A549 (cell line): ENCODE data around the gene FAM193A. TPM values are rescaled to one million over a fixed set of nuclear protein-coding genes. Genes with fewer than 3 reads are reported as not detected.
"Not testable (repeated sequence)": the region's sequence is repeated elsewhere in the genome, so short reads cannot be mapped to it uniquely, and the experiment has no call there.

ENCODE experiments used
- ATAC-seq, 2 experiments: fragments of 200-7000 bp in 1 of 2; fragments of >200 bp in 1 of 2; cut with Nextera tagmentation in 1 of 2; cut with Tn5 transposase in 1 of 2; 3 replicates each; pipeline versions ENCODE4 v1.8.0 to v1.9.1; 2018 to 2020; ENCODE audit warnings: mild to moderate bottlenecking in 1 of 2, moderate library complexity in 1 of 2
- CTCF ChIA-PET: fragments of 300-600 bp; sonication (Branson Sonifier 250); formaldehyde crosslinking; extraction: SDS; loops from one replicate; lab custom pipeline; 2021; ENCODE audit warnings: antibody characterized with exemption, inconsistent platforms; lab: Yijun Ruan, JAX
- POLR2A ChIA-PET: fragments of 350-600 bp; formaldehyde crosslinking; extraction: SDS; loops from one replicate; lab custom pipeline; 2021; ENCODE audit warnings: antibody characterized with exemption, inconsistent platforms; lab: Yijun Ruan, JAX
- DNase-seq, 2 experiments: peaks; one replicate each; pipeline versions ENCODE4 v3.0.0 to v3.0.0-alpha.2; 2011 to 2016; ENCODE audit warnings: low read depth in 1 of 2, low spot score in 1 of 2
- FAIRE-seq: peaks from 2 replicates; lab custom pipeline; 2011; peaks lifted over from hg19 to GRCh38; lab: Jason Lieb, UNC
- H3K27ac ChIP-seq, 2 experiments: fragments of >200 bp; sonication (Bioruptor Twin); formaldehyde crosslinking; 3 replicates each; pipeline ENCODE4 v1.5.1; 2016 to 2017
- H3K4me1 ChIP-seq: fragments of >200 bp; sonication (Bioruptor Twin); formaldehyde crosslinking; 3 replicates; pipeline ENCODE4 v1.6.1; 2016
- H3K4me2 ChIP-seq: fragments of >200 bp; sonication (Bioruptor Twin); formaldehyde crosslinking; 3 replicates; pipeline ENCODE4 v1.6.1; 2016
- H3K4me3 ChIP-seq: fragments of >200 bp; sonication (Bioruptor Twin); formaldehyde crosslinking; 3 replicates; pipeline ENCODE4 v1.5.1; 2016
- H3K9me3 ChIP-seq: fragments of >200 bp; sonication (Bioruptor Twin); formaldehyde crosslinking; 3 replicates; pipeline ENCODE4 v1.6.1; 2016
- CEBPB ChIP-seq, 2 experiments: fragments of >200 bp in 1 of 2; sonication (Bioruptor Twin) in 1 of 2; formaldehyde crosslinking in 1 of 2; IDR thresholded peaks; 2 replicates each; pipeline ENCODE4 v1.6.1; 2012 to 2016
- CHD2 ChIP-seq: fragments of 150-350 bp; IDR thresholded peaks from 2 replicates; pipeline ENCODE4 v1.6.1; 2014; ENCODE audit warnings: low read length; ENCODE audit not compliant: partially characterized antibody
- EP300 ChIP-seq, 2 experiments: fragments of >200 bp; sonication (Bioruptor Twin); formaldehyde crosslinking; IDR thresholded peaks; 2 replicates in 1 of 2; 3 replicates in 1 of 2; pipeline ENCODE4 v1.6.1; 2016 to 2017
- FOSL2 ChIP-seq, 2 experiments: fragments of 450-650 bp in 1 of 2; fragments of >200 bp in 1 of 2; sonication (Bioruptor Twin) in 1 of 2; formaldehyde crosslinking; IDR thresholded peaks; 2 replicates each; pipeline versions ENCODE4 v1.5.0 to v1.6.1; 2016 to 2020; ENCODE audit warnings: mild to moderate bottlenecking in 1 of 2, moderate library complexity in 1 of 2
- HOXA7 ChIP-seq: fragments of 250-450 bp; sonication (Bioruptor Pico); IDR thresholded peaks from 2 replicates; pipeline ENCODE4 v1.5.0; 2020; ENCODE audit warnings: mild to moderate bottlenecking, moderate library complexity
- NPAS2 ChIP-seq: fragments of 250-450 bp; sonication (Bioruptor Pico); IDR thresholded peaks from 2 replicates; pipeline ENCODE4 v1.8.0; 2022; ENCODE audit warnings: mild to moderate bottlenecking, moderate library complexity, borderline replicate concordance
- PHF8 ChIP-seq: fragments of 200-600 bp; sonication (generic); IDR thresholded peaks from 2 replicates; pipeline ENCODE4 v1.6.1; 2016; ENCODE audit warnings: low read depth, mild to moderate bottlenecking, antibody characterized with exemption, moderate library complexity, borderline replicate concordance
- POLR2AphosphoS2 ChIP-seq: conservative IDR thresholded peaks from 2 replicates; pipeline ENCODE4 v1.6.1; 2012; ENCODE audit warnings: low read length, improper control_type of control experiment, inconsistent platforms
- RAD21 ChIP-seq, 2 experiments: fragments of >200 bp in 1 of 2; sonication (Bioruptor Twin) in 1 of 2; formaldehyde crosslinking in 1 of 2; IDR thresholded peaks in 1 of 2; conservative IDR thresholded peaks in 1 of 2; 2 replicates in 1 of 2; 3 replicates in 1 of 2; pipeline ENCODE4 v1.6.1; 2012 to 2018; ENCODE audit warnings: inconsistent platforms in 1 of 2
- RNF2 ChIP-seq: fragments of 200-600 bp; sonication (generic); IDR thresholded peaks from 2 replicates; pipeline ENCODE4 v1.6.1; 2016; ENCODE audit warnings: low read depth, mild to moderate bottlenecking, antibody characterized with exemption, moderate library complexity, borderline replicate concordance
- SREBF2 ChIP-seq: fragments of 450-650 bp; IDR thresholded peaks from 2 replicates; pipeline ENCODE4 v1.6.1; 2014; ENCODE audit warnings: mild to moderate bottlenecking, moderate library complexity
- ZC3H11A ChIP-seq: fragments of 450-650 bp; IDR thresholded peaks from 2 replicates; pipeline ENCODE4 v1.6.1; 2014; ENCODE audit warnings: antibody characterized with exemption, mild to moderate bottlenecking
- ZFP36 ChIP-seq: fragments of 450-650 bp; IDR thresholded peaks from 2 replicates; pipeline ENCODE4 v1.6.1; 2014; ENCODE audit warnings: borderline replicate concordance; ENCODE audit not compliant: partially characterized antibody
- WGBS: methylation state at CpG from one replicate; pipeline ENCODE4 v1.1.6; 2017; ENCODE audit errors: missing lambda C conversion rate; 5-methylcytosine and 5-hydroxymethylcytosine counted together
- polyA plus RNA-seq, 4 experiments: library from polyadenylated mRNA; depleted of rRNA in 3 of 4; stranded (reverse); fragments of >200 nt; fragmentation: RNase III in 1 of 4; extraction: RNeasy Plus Mini Kit Qiagen cat#74134 plus additional on column Dnase treatment in 1 of 4; gene quantifications; 2 replicates in 3 of 4; 3 replicates in 1 of 4; pipeline ENCODE4 v1.2.3, GENCODE V29; 2011 to 2017
- TF ChIP-seq, protein P1 (sequence below): fragments of 150-350 bp; IDR thresholded peaks from 2 replicates; pipeline ENCODE4 v1.6.1; 2014; ENCODE audit warnings: low read depth, mild to moderate bottlenecking, low read length
- TF ChIP-seq, protein P2 (sequence below): fragments of >200 bp; sonication (Bioruptor Twin); formaldehyde crosslinking; IDR thresholded peaks from 2 replicates; pipeline ENCODE4 v1.6.1; 2016
- TF ChIP-seq, protein P3 (sequence below): IDR thresholded peaks from 2 replicates; pipeline ENCODE4 v1.6.1; 2012
- TF ChIP-seq, protein P4 (sequence below): fragments of 200-600 bp; sonication (generic); IDR thresholded peaks from 2 replicates; pipeline ENCODE4 v1.6.1; 2016; ENCODE audit warnings: antibody characterized with exemption, mild to moderate bottlenecking, moderate library complexity
- TF ChIP-seq, protein P5 (sequence below): fragments of >200 bp; sonication (Bioruptor Twin); formaldehyde crosslinking; IDR thresholded peaks from 3 replicates; pipeline ENCODE4 v1.5.1; 2016

FAM193A gene
- polyA plus RNA-seq, 2 of the 4 experiments (the other 2 are of a cell fraction), result 4.5 to 6.7 TPM

DNA sequence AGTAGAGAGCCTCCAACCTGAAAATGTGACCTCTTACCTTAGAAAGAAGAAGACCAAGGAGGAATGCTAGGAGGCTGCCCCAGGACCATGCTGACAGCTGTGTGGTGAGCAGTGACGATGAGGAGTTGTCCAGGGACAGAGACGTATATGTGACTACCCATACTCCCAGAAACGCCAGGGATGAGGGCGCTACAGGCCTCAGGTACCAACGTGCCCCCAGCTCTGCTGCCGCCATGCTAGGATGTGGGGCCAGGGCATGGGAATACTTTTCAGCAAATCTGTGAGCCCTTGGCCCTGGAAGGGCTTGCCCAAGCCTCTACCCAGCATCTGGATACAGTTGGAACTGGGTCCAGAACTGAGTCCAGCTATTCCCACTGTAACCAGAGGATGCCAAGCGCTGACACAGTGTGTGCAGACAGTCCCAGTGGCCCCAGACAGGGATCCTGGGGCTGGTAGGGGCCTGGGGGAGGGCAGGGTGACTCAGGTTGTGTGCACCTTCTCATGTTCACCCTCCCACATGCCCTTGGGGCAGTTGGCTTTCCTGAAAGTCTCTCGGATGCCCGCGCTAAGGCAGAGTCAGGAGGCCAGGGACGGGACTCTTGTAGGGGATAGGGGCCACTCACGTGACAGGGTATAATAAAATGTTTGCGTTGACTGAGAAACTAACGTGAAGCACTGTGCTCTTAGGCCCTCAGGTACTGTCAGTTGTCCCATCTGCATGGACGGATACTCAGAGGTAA lies 23.9 kb upstream of the FAM193A start:
- Histone ChIP-seq H3K27ac (no peak overlapping the region), H3K4me3 (no peak overlapping the region), H3K4me2 (no peak overlapping the region), H3K4me1 (no peaks in the 10 kb centered on the region), H3K9me3 (no peaks in the 10 kb centered on the region)
- WGBS, result 93% methylated on average over 14 of the region's 15 CpGs
- DNase-seq (no peak), FAIRE-seq (no peak), ATAC-seq (no peak)
- CTCF ChIA-PET, result no interaction called here
- POLR2A ChIA-PET, result no interaction called here
- TF ChIP-seq ZC3H11A (no peak), CEBPB (IDR thresholded peaks at IDR 0.05) (no peak), RNF2 (no peak), PHF8 (no peak)
- TF ChIP-seq, protein P1, sequence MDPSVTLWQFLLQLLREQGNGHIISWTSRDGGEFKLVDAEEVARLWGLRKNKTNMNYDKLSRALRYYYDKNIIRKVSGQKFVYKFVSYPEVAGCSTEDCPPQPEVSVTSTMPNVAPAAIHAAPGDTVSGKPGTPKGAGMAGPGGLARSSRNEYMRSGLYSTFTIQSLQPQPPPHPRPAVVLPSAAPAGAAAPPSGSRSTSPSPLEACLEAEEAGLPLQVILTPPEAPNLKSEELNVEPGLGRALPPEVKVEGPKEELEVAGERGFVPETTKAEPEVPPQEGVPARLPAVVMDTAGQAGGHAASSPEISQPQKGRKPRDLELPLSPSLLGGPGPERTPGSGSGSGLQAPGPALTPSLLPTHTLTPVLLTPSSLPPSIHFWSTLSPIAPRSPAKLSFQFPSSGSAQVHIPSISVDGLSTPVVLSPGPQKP, result no peak

DNA sequence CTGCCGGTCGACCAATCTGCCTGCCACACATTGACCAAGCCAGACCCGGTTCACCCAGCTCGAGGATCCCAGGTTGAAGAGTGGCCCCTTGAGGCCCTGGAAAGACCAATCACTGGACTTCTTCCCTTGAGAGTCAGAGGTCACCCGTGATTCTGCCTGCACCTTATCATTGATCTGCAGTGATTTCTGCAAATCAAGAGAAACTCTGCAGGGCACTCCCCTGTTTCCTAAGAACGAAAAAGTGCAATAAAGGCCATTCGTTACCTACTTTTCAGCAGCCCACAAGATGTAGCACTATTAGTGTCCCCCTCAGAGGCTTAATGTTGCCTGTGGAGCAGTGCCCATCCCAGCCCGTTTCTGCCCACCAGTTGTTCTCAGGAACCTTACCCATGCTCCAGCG lies 22.3 kb upstream of the FAM193A start:
- H3K4me1 ChIP-seq, CTCF ChIA-PET, H3K9me3 ChIP-seq, H3K4me3 ChIP-seq, FAIRE-seq, H3K4me2 ChIP-seq, ATAC-seq, DNase-seq, POLR2A ChIA-PET, H3K27ac ChIP-seq: not testable (repeated sequence)
- WGBS, result 95% methylated on average over 9 of the region's 9 CpGs

DNA sequence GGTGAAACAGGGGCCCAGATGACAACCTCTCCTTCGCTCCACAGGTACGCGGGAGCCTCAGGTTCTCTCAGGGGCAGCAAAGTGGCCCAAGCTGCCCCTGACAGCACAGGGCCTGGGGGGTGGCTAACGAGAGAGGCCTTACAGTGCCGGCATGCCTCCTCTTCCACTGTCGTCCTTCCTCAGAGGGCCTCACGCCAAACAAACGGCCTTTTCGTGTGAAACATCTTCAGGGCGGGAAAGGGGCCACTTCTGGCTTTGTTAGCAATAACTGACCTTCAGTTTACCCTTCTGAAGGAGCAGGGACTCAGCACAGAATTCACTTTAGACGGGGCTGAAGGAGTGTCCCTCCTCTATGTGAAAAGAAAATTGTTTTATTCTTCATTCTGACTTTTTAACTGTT lies 21.5 kb upstream of the FAM193A start:
- H3K9me3 ChIP-seq, H3K4me1 ChIP-seq, CTCF ChIA-PET, H3K4me2 ChIP-seq, DNase-seq, H3K27ac ChIP-seq, H3K4me3 ChIP-seq, FAIRE-seq, ATAC-seq: not testable (repeated sequence)
- 91% methylated on average over 11 of the region's 11 CpGs for WGBS
- POLR2A ChIA-PET, result interaction anchor here (0.6 kb wide), 1 partner anchor 57 kb away, joined by 4 read pairs; no protein-coding TSS in a partner anchor

DNA sequence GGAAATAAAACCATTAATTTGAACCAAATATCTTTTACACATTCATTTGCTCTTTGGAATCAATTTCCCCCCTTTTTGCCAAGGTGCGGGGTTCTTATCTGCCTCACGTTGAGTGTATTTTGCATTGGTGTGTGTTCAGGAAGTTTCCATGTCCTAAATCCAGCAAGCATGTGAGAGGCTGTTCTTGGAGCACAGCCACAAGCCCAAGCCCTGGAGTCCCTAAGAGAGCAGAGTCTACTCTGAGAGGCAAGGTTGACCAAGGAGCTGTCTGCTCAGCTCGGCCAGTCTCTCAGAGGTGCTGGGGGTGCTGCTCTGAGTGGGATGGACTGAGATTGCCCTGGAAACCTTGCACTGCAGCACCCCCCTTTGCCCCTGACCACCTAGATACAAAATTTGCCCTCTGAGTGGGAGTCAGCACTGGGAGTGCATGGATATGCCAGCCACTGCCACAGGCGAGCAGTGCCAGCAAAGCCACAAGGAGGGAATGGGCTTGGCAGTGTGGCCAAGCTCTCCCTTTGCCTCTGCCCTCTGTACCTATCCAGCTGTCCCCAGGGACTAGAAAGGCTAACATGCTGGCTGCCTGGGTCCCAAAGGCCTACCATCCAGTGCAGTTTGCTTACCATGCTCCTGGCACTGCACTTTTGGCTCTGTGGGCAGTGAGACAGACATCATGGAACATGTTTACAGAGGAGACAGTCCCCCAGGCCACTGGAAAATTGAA lies 20.5 kb upstream of the FAM193A start:
- Histone ChIP-seq H3K4me2 (no peak overlapping the region), H3K4me1 (no peaks in the 10 kb centered on the region), H3K27ac (no peak overlapping the region), H3K4me3 (no peak overlapping the region), H3K9me3 (no peaks in the 10 kb centered on the region)
- POLR2A ChIA-PET, result no interaction called here
- CTCF ChIA-PET, result interaction anchor here (1.1 kb wide), 1 partner anchor 9 kb away, joined by 3 read pairs; no protein-coding TSS in a partner anchor
- DNase-seq (no peak), FAIRE-seq (no peak), ATAC-seq (peak; percentile 44 to 45; a peak in 3 of 6 replicates)
- 88% methylated on average over 4 of the region's 4 CpGs for WGBS
- TF ChIP-seq CHD2, result no peak
- TF ChIP-seq, protein P2, sequence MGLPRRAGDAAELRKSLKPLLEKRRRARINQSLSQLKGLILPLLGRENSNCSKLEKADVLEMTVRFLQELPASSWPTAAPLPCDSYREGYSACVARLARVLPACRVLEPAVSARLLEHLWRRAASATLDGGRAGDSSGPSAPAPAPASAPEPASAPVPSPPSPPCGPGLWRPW, result no peak
- TF ChIP-seq RAD21 (conservative IDR thresholded peaks at IDR 0.05 in 1 of 2, IDR thresholded peaks at IDR 0.05 in 1 of 2), result no peak
- no peak for TF ChIP-seq POLR2AphosphoS2
- no peak for TF ChIP-seq SREBF2
- TF ChIP-seq RNF2, result no peak
- no peak for TF ChIP-seq NPAS2 (CRISPR knock-in tag)
- TF ChIP-seq, protein P3, sequence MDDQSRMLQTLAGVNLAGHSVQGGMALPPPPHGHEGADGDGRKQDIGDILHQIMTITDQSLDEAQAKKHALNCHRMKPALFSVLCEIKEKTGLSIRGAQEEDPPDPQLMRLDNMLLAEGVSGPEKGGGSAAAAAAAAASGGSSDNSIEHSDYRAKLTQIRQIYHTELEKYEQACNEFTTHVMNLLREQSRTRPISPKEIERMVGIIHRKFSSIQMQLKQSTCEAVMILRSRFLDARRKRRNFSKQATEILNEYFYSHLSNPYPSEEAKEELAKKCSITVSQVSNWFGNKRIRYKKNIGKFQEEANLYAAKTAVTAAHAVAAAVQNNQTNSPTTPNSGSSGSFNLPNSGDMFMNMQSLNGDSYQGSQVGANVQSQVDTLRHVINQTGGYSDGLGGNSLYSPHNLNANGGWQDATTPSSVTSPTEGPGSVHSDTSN, result no peak
- TF ChIP-seq, protein P4, sequence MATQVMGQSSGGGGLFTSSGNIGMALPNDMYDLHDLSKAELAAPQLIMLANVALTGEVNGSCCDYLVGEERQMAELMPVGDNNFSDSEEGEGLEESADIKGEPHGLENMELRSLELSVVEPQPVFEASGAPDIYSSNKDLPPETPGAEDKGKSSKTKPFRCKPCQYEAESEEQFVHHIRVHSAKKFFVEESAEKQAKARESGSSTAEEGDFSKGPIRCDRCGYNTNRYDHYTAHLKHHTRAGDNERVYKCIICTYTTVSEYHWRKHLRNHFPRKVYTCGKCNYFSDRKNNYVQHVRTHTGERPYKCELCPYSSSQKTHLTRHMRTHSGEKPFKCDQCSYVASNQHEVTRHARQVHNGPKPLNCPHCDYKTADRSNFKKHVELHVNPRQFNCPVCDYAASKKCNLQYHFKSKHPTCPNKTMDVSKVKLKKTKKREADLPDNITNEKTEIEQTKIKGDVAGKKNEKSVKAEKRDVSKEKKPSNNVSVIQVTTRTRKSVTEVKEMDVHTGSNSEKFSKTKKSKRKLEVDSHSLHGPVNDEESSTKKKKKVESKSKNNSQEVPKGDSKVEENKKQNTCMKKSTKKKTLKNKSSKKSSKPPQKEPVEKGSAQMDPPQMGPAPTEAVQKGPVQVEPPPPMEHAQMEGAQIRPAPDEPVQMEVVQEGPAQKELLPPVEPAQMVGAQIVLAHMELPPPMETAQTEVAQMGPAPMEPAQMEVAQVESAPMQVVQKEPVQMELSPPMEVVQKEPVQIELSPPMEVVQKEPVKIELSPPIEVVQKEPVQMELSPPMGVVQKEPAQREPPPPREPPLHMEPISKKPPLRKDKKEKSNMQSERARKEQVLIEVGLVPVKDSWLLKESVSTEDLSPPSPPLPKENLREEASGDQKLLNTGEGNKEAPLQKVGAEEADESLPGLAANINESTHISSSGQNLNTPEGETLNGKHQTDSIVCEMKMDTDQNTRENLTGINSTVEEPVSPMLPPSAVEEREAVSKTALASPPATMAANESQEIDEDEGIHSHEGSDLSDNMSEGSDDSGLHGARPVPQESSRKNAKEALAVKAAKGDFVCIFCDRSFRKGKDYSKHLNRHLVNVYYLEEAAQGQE, result no peak
- no peak for TF ChIP-seq FOSL2 (IDR thresholded peaks at IDR 0.05)
- TF ChIP-seq FOSL2 (CRISPR knock-in tag; IDR thresholded peaks at IDR 0.05), result no peak
- no peak for TF ChIP-seq ZFP36
- TF ChIP-seq EP300 (IDR thresholded peaks at IDR 0.05), result no peak
- TF ChIP-seq, protein P5, sequence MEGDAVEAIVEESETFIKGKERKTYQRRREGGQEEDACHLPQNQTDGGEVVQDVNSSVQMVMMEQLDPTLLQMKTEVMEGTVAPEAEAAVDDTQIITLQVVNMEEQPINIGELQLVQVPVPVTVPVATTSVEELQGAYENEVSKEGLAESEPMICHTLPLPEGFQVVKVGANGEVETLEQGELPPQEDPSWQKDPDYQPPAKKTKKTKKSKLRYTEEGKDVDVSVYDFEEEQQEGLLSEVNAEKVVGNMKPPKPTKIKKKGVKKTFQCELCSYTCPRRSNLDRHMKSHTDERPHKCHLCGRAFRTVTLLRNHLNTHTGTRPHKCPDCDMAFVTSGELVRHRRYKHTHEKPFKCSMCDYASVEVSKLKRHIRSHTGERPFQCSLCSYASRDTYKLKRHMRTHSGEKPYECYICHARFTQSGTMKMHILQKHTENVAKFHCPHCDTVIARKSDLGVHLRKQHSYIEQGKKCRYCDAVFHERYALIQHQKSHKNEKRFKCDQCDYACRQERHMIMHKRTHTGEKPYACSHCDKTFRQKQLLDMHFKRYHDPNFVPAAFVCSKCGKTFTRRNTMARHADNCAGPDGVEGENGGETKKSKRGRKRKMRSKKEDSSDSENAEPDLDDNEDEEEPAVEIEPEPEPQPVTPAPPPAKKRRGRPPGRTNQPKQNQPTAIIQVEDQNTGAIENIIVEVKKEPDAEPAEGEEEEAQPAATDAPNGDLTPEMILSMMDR, result no peak
- TF ChIP-seq HOXA7 (CRISPR knock-in tag), result no peak
